ENCODE measurements around the gene CCL28. TPM values are rescaled to one million over a fixed set of nuclear protein-coding genes. Genes with fewer than 3 reads are reported as not detected.

Gene CCL28
- total RNA-seq, 1 experiment from 2014 or later: 8.5 TPM

GRCh38 chr5:43432486-43433375 is 20.5 kb upstream of the CCL28 start:
- Histone ChIP-seq H3K27ac (ENCODE audit: low read length) (peak overlapping the region; percentile 64), H3K4me1 (ENCODE audit: insufficient read depth, low read length) (peaks cover 30% of the 10 kb centered on the region), H4K20me1 (ENCODE audit: low read length) (no peaks in the 10 kb centered on the region), H3K9me2 (replicated peaks; ENCODE audit: low read length) (no peaks in the 10 kb centered on the region), H3K9me3 (ENCODE audit: low read length) (no peaks in the 10 kb centered on the region), H3K4me2 (ENCODE audit: low read length) (peak overlapping the region; percentile 20), H3K27me3 (ENCODE audit: low read length) (no peaks in the 10 kb centered on the region), H3K79me2 (ENCODE audit: low read length) (no peaks in the 10 kb centered on the region), H3F3A (ENCODE audit: low read length, unreplicated experiment) (peaks cover 4% of the 10 kb centered on the region), H3K36me3 (ENCODE audit: low read depth, low read length) (no peaks in the 10 kb centered on the region), H3K9ac (ENCODE audit: low read length) (no peak overlapping the region), H3K4me3 (ENCODE audit: low read length) (no peak overlapping the region), H2AFZ (ENCODE audit: low read length) (no peak overlapping the region)
- POLR2A ChIA-PET (ENCODE audit: unreplicated experiment): no interaction called here
- DNase-seq (peak; percentile 98), ATAC-seq (peak; percentile 63)
- intact Hi-C loops (cut with micrococcal nuclease): no loop called here
- no peak for TF ChIP-seq EZH2phosphoT487 (IDR thresholded peaks at IDR 0.05; ENCODE audit: borderline replicate concordance, low read length)
- TF ChIP-seq CTCF (conservative IDR thresholded peaks at IDR 0.05; ENCODE audit: low read depth, low read length): no peak
- TF ChIP-seq EZH2 (IDR thresholded peaks at IDR 0.05; ENCODE audit: low read length, unreplicated experiment): no peak
- no TSS peak for BruUV-seq (replicated peaks)
- CTCF ChIA-PET: no interaction called here

- Histone ChIP-seq H3K4me3 (ENCODE audit: low read length) (no peak overlapping the region), H3K27me3 (ENCODE audit: low read length) (no peaks in the 10 kb centered on the region), H3K9me2 (replicated peaks; ENCODE audit: low read length) (no peaks in the 10 kb centered on the region), H3K79me2 (ENCODE audit: low read length) (no peaks in the 10 kb centered on the region), H2AFZ (ENCODE audit: low read length) (no peak overlapping the region), H4K20me1 (ENCODE audit: low read length) (no peaks in the 10 kb centered on the region), H3K4me1 (ENCODE audit: insufficient read depth, low read length) (peaks cover 49% of the 10 kb centered on the region), H3F3A (ENCODE audit: low read length, unreplicated experiment) (peaks cover 4% of the 10 kb centered on the region), H3K4me2 (ENCODE audit: low read length) (no peak overlapping the region), H3K9ac (ENCODE audit: low read length) (no peak overlapping the region), H3K9me3 (ENCODE audit: low read length) (no peaks in the 10 kb centered on the region), H3K27ac (ENCODE audit: low read length) (no peak overlapping the region), H3K36me3 (ENCODE audit: low read depth, low read length) (no peaks in the 10 kb centered on the region)
- POLR2A ChIA-PET (ENCODE audit: unreplicated experiment): no interaction called here
- DNase-seq: no peak
- TF ChIP-seq EZH2 (IDR thresholded peaks at IDR 0.05; ENCODE audit: low read length, unreplicated experiment) (no peak), CTCF (conservative IDR thresholded peaks at IDR 0.05; ENCODE audit: low read depth, low read length) (no peak), EZH2phosphoT487 (IDR thresholded peaks at IDR 0.05; ENCODE audit: borderline replicate concordance, low read length) (no peak)
- BruUV-seq (replicated peaks): no TSS peak
- CTCF ChIA-PET: no interaction called here
- ATAC-seq: no peak
- intact Hi-C loops (cut with micrococcal nuclease): no loop called here
Measured at GRCh38 chr5:43429706-43430105, 17.5 kb upstream of the CCL28 start.

- no peak for ATAC-seq
- intact Hi-C loops (cut with micrococcal nuclease): no loop called here
- BruUV-seq (replicated peaks): no TSS peak
- Histone ChIP-seq H3K4me2 (ENCODE audit: low read length) (no peak overlapping the region), H3K27ac (ENCODE audit: low read length) (no peak overlapping the region), H3K9me2 (replicated peaks; ENCODE audit: low read length) (no peaks in the 10 kb centered on the region), H3K79me2 (ENCODE audit: low read length) (no peaks in the 10 kb centered on the region), H3K4me1 (ENCODE audit: insufficient read depth, low read length) (peaks cover 49% of the 10 kb centered on the region), H3K27me3 (ENCODE audit: low read length) (no peaks in the 10 kb centered on the region), H2AFZ (ENCODE audit: low read length) (no peak overlapping the region), H3K9ac (ENCODE audit: low read length) (no peak overlapping the region), H4K20me1 (ENCODE audit: low read length) (no peaks in the 10 kb centered on the region), H3K4me3 (ENCODE audit: low read length) (no peak overlapping the region), H3K9me3 (ENCODE audit: low read length) (no peaks in the 10 kb centered on the region), H3K36me3 (ENCODE audit: low read depth, low read length) (no peaks in the 10 kb centered on the region), H3F3A (ENCODE audit: low read length, unreplicated experiment) (peaks cover 4% of the 10 kb centered on the region)
- ChIA-PET CTCF (no interaction called here), POLR2A (ENCODE audit: unreplicated experiment) (no interaction called here)
- no peak for DNase-seq
- TF ChIP-seq EZH2 (IDR thresholded peaks at IDR 0.05; ENCODE audit: low read length, unreplicated experiment) (no peak), EZH2phosphoT487 (IDR thresholded peaks at IDR 0.05; ENCODE audit: borderline replicate concordance, low read length) (no peak), CTCF (conservative IDR thresholded peaks at IDR 0.05; ENCODE audit: low read depth, low read length) (no peak)
Measured at GRCh38 chr5:43429016-43429415, 16.8 kb upstream of the CCL28 start.

Measured in PC-3 (cell line).